Cardiac fibroblast (primary cell): ENCODE results near the gene PRRG4.
A peak's percentile ranks its signal among the peaks of the same experiment; 100 is the strongest.

Experiments used
- DNase-seq, 2 donors: peaks; one replicate each; pipeline versions ENCODE4 v3.0.0 to v3.0.0-alpha.2; 2010; ENCODE audit warnings: low read depth in 2 of 2
- H3K4me3 ChIP-seq, 2 donors: replicated peaks in 1 of 2; 1 replicate in 1 of 2; 2 replicates in 1 of 2; pipeline ENCODE4 v1.5.1; 2011; ENCODE audit warnings: low read depth in 2 of 2, low read length in 2 of 2, mild to moderate bottlenecking in 2 of 2, moderate library complexity in 1 of 2
- TF ChIP-seq, protein P1 (sequence below): IDR thresholded peaks from one replicate; pipeline ENCODE4 v1.5.1; 2011; ENCODE audit warnings: low read depth, mild to moderate bottlenecking, low read length, inconsistent platforms

PRRG4 gene

DNA sequence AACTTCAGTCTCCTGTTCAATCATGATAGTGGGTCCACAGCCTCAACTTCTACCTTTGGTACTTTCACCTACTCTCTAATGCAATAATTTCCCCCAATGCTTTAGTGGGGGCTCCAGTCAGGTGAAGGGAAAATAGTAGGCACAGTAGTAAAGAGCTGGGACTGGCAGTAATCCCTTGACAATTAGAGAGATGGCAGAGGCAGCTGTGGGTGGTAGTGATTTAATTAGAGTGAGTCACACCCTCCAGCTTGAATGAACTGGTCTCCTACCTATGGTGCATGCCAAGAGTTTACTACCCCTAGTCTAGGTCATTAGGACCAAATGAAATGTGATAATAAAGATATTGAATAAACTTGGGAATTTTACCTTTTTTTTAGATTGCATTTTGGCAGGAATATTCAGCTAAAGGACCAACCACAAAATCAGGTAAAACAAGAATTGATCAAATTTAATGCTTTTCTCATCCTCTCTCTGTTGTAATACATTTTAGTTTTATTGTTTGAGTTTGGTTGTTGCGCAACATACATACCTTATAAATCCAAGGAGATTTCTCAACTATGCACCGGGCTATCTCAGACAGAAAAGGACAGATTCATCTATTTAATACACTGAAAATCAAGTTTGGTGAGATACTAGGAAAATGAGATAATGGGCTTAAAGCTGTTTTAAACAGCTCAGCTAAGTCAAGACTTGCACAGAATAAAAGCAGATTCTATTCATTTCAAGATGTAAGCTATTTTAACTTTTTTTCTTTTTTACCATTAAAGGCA lies 9.0 kb downstream of the PRRG4 start:
- TF ChIP-seq, protein P1, sequence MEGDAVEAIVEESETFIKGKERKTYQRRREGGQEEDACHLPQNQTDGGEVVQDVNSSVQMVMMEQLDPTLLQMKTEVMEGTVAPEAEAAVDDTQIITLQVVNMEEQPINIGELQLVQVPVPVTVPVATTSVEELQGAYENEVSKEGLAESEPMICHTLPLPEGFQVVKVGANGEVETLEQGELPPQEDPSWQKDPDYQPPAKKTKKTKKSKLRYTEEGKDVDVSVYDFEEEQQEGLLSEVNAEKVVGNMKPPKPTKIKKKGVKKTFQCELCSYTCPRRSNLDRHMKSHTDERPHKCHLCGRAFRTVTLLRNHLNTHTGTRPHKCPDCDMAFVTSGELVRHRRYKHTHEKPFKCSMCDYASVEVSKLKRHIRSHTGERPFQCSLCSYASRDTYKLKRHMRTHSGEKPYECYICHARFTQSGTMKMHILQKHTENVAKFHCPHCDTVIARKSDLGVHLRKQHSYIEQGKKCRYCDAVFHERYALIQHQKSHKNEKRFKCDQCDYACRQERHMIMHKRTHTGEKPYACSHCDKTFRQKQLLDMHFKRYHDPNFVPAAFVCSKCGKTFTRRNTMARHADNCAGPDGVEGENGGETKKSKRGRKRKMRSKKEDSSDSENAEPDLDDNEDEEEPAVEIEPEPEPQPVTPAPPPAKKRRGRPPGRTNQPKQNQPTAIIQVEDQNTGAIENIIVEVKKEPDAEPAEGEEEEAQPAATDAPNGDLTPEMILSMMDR = no peak
- DNase-seq = peak in 1 of 2 donors; percentile 29
- H3K4me3 ChIP-seq = no peak overlapping the region

DNA sequence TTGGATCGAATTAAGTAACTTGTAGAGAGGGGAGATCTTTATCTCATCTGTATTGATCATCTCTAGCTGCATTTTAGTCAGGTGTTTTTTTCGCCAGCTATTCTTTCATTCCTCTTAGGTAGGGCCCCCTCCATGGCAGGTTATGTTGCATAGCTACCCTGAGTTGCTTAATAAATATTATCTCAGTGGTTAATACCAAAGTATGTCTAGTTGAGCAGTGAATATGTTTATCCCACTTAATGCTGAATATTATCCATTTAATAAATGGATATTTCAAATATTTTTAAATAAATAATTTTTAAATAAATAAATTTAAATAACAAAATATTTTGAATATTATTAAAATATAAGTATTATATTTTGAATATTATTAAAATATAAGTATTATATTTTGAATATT lies 9.6 kb downstream of the PRRG4 start:
- TF ChIP-seq, protein P1 = no peak
- DNase-seq = no peak
- no peak overlapping the region for H3K4me3 ChIP-seq

DNA sequence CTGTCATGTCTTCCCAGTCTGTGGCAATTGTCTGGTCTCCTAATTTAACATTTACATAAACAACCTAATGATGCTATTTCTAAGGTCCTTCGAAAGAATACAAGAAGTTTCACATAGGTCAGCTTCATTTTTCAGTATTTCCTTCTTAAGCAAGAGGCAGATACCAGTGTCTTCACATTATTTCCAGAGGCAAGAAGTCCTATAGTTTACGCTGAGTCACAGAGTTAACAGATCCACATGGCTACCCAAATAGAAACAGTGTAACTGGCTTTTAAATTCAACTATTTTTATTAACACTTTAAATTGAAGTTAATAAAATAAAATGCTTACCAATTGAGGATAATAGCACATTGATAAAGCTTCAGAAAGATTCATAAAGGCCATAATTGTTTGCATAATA lies 10.9 kb downstream of the PRRG4 start:
- no peak for DNase-seq
- TF ChIP-seq, protein P1 = no peak
- no peak overlapping the region for H3K4me3 ChIP-seq

GRCh38 chr11:32843544-32843943 lies 13.8 kb downstream of the PRRG4 start:
- no peak for DNase-seq

GRCh38 chr11:32847511-32847910 lies 17.8 kb downstream of the PRRG4 start:
- DNase-seq = no peak
- TF ChIP-seq, protein P1 = no peak
- H3K4me3 ChIP-seq = no peak overlapping the region

More at GRCh38 chr11:32843544-32843943, 13.8 kb downstream of the PRRG4 start:
- H3K4me3 ChIP-seq = no peak overlapping the region
- TF ChIP-seq, protein P1 = no peak

DNA sequence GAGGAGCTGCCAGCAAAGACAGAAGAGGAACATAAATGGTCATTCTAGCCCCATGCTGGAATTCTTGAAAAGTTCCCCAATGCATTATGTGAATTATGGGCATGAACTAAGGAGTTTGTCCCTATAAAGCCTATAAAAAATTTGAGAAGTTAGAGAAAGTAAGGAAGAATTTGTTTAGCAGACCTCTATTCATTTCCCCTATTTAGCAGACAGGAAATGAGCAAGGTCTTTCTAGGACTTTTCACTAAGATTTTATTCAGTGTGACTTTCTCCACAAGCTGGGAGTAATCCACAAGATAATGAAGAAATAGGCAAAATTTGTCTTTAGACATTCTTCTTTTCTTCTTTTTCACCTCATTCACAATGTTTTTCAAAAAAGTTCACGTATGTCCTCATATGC lies 20.0 kb downstream of the PRRG4 start:
- no peak overlapping the region for H3K4me3 ChIP-seq
- TF ChIP-seq, protein P1 = no peak
- DNase-seq = no peak

DNA sequence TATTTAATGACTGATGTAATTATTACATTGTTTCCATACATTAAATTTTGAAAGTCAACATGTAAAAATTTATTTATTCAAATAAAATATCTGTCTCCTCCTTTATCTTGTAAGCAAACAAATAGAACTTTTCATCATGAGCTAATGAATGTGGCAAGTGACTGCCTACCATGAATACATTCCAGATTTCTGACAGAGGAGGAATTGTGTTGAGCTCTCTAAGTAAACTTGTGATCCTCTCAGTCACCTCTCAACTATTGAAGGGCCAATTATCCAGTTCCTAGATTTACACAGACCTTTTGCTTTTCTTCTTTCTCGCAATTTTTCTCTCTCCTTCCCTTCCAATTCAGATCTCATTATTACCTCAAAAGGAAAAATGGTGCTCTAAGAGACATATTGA lies 21.5 kb downstream of the PRRG4 start:
- DNase-seq = no peak
- no peak overlapping the region for H3K4me3 ChIP-seq
- TF ChIP-seq, protein P1 = no peak
